Heart left ventricle (tissue), 13 donors: ENCODE data around the gene FOXF2.

Experiments used
- POLR2A ChIP-seq, 2 donors: fragments of 450-650 bp; IDR thresholded peaks; one replicate each; pipeline ENCODE4 v1.6.1; 2017; ENCODE audit warnings: antibody characterized with exemption in 2 of 2, mild to moderate bottlenecking in 2 of 2, moderate library complexity in 2 of 2
- TF ChIP-seq, protein P1 (sequence below), 12 donors: fragments of 200-600 bp; sonication (generic) in 4 of 12; IDR thresholded peaks; one replicate each; pipeline versions ENCODE4 v1.5.0 to v1.8.0; 2018 to 2022; ENCODE audit warnings: antibody characterized with exemption in 12 of 12, mild to moderate bottlenecking in 5 of 12
- donor health status: ischemic (EF 13 %, LVEDD 7.1; RV severe dilation, severe dysfunction).
- donor health status: DM: no; HTN: yes; CAD: no.
- donor health status: DM: no; HTN: no; CAD: no.
- donor health status: ischemic (EF 25% LVEDD 6.9; RV normal size, moderate dysfunction).
- donor health status: ischemic (EF 25% LVEDD 5.7; RV mildly dilated, moderate dysfunction).
- donor health status: ischemic (EF 35%, LVEDD 5.7; RV mildly dilated, moderate dysfunction).
- donor health status: nonischemic (EF 11% LVEDD 7.7; RV severe dilation, severe dysfunction).
- donor health status: DM: yes; HTN: yes; CAD: no.
- donor health status: PGD.
- donor health status: ischemic (EF 29% LVEDD 5.4; RV normal size, mild dysfunction).
- donor health status: nonischemic (EF 23%, LVEDD 6.1; RV moderate dilation, normal function).

DNA sequence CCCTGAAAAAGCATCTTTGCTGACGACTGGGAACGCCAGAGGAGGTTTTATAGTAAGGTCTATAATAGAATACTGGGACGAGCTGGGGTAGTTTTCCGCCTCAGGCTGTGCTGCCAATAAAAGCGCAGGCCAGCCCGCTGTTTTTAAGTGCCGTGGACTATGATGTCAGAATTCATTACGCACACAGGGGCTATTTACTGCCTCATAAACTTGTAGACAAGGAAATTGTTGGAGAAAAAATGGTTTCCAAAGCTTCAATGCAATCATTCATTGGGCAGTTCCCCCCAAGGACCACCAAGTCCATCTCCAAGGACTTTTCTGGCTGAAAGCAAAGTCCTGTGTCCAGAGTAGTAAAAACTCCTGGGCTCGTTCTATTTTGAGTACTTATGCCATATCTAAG, 20.4 kb upstream of the FOXF2 start:
- no peak for TF ChIP-seq POLR2A (IDR thresholded peaks at IDR 0.05)
- TF ChIP-seq, protein P1, sequence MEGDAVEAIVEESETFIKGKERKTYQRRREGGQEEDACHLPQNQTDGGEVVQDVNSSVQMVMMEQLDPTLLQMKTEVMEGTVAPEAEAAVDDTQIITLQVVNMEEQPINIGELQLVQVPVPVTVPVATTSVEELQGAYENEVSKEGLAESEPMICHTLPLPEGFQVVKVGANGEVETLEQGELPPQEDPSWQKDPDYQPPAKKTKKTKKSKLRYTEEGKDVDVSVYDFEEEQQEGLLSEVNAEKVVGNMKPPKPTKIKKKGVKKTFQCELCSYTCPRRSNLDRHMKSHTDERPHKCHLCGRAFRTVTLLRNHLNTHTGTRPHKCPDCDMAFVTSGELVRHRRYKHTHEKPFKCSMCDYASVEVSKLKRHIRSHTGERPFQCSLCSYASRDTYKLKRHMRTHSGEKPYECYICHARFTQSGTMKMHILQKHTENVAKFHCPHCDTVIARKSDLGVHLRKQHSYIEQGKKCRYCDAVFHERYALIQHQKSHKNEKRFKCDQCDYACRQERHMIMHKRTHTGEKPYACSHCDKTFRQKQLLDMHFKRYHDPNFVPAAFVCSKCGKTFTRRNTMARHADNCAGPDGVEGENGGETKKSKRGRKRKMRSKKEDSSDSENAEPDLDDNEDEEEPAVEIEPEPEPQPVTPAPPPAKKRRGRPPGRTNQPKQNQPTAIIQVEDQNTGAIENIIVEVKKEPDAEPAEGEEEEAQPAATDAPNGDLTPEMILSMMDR (IDR thresholded peaks at IDR 0.05) = no peak
